ENCODE measurements around the gene HDAC4. TPM values are rescaled to one million over a fixed set of nuclear protein-coding genes. Genes with fewer than 3 reads are reported as not detected.
A peak's percentile ranks its signal among the peaks of the same experiment; 100 is the strongest.

The HDAC4 gene
- total and polyA plus RNA-seq, 10 of the 15 experiments (the other 5 are each of a cell fraction or from before 2014, with no cell fraction given), result 0.22 to 15.7 (median 4.8) TPM

DNA sequence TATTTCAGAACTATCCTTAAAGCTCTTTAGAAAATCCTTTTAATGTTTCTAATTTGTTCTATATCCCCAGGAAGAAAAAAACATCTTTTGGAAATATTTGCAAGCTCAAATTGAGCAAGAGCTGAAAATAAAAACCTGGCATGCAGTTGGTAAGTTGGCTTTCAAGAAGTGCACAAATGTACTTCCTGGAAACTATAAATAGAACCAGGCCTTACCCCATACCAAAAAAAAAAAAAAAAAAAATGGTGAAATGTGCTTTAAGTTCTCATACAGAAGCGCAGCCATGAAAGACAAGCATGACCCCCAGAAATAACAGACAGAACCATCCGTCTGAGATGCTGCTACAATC, 178.5 kb downstream of the HDAC4 start:
- Histone ChIP-seq H3K9ac (ENCODE audit: control insufficient read depth, insufficient read depth, low read length) (no peak overlapping the region), H4K20me1 (ENCODE audit: control insufficient read depth, insufficient read depth) (no peaks in the 10 kb centered on the region; the same call in 1 of the 2 replicates), H3K4me2 (ENCODE audit: control insufficient read depth, insufficient read depth) (no peak overlapping the region), H3K4me1 (ENCODE audit: control insufficient read depth, insufficient read depth, low read length) (no peaks in the 10 kb centered on the region; the same call in 1 of the 2 replicates), H3K79me2 (ENCODE audit: control insufficient read depth, insufficient read depth, low read length) (no peaks in the 10 kb centered on the region), H3K27ac (ENCODE audit: control insufficient read depth, insufficient read depth) (no peak overlapping the region), H2AFZ (ENCODE audit: control insufficient read depth, low read depth, low read length) (no peak overlapping the region), H3K36me3 (ENCODE audit: control insufficient read depth in 2 of 2, insufficient read depth in 2 of 2, low read length in 1 of 2) (no peaks in the 10 kb centered on the region), H3K27me3 (replicated peaks in 1 of 2; ENCODE audit: control insufficient read depth in 2 of 2, insufficient read depth in 2 of 2, low read length in 1 of 2) (no peaks in the 10 kb centered on the region), H3K9me3 (replicated peaks; ENCODE audit: control insufficient read depth, insufficient read depth, low read length) (no peaks in the 10 kb centered on the region; the same call in 2 of the 3 replicates), H3K4me3 (no peak overlapping the region)
- TF ChIP-seq ZNF384 (IDR thresholded peaks at IDR 0.05; ENCODE audit: borderline replicate concordance, low read depth, low read length) (peak; percentile 26; the same call in 1 of the 2 replicates), BHLHE40 (IDR thresholded peaks at IDR 0.05; ENCODE audit: borderline replicate concordance in 1 of 2, low read depth in 2 of 2, low read length in 1 of 2) (no peak)
- POLR2A ChIA-PET, result no interaction called here
- no peak for FAIRE-seq
- 89% methylated on average over 2 of the region's 2 CpGs for WGBS (ENCODE audit: insufficient coverage, insufficient replicate concordance, low lambda C conversion rate, missing lambda C conversion rate)
- CTCF ChIA-PET, result no interaction called here
- RAD21 ChIA-PET (ENCODE audit: unreplicated experiment), result no interaction called here
- BruUV-seq (replicated peaks), result no TSS peak
- intact Hi-C loops (cut with micrococcal nuclease; ENCODE audit: unreplicated experiment), result no loop called here
- SMC1A ChIA-PET (ENCODE audit: uncharacterized antibody, unreplicated experiment), result interaction anchor here (0.7 to 1.3 kb wide), 4 partner anchors 10 to 51 kb away, joined by 3 to 6 read pairs (median 4); no protein-coding TSS in a partner anchor
- no peak for ATAC-seq
- in situ Hi-C loops (cut with MboI), result no loop called here
- DNase-seq (ENCODE audit: low read depth, low spot score), result no peak

DNA sequence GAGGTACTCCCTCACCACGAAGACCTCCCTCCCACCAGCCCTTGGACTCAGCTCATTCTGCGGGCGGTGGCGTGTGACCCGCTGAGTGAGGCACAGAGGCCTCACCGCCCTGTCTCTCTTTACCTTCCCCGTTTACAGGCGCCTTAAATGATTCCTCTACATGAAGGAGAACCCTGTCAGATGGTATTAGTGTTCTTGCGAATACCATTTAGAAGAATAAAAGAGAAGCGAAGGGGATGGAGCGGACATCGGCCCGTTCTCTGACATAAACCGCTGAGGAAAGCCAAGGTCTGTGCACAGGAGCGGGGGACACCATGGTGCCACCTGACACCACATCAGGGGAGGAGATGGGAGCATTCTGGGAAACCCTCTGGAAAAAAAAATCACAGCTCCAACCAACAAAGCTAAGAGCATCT, 179.8 kb downstream of the HDAC4 start:
- DNase-seq (ENCODE audit: low read depth, low spot score), result no peak
- ATAC-seq, result no peak
- Histone ChIP-seq H3K4me1 (ENCODE audit: control insufficient read depth, insufficient read depth, low read length) (no peaks in the 10 kb centered on the region; the same call in 1 of the 2 replicates), H3K79me2 (ENCODE audit: control insufficient read depth, insufficient read depth, low read length) (no peaks in the 10 kb centered on the region), H3K9me3 (replicated peaks; ENCODE audit: control insufficient read depth, insufficient read depth, low read length) (no peaks in the 10 kb centered on the region; the same call in 2 of the 3 replicates), H4K20me1 (ENCODE audit: control insufficient read depth, insufficient read depth) (no peaks in the 10 kb centered on the region; the same call in none of the 2 replicates), H3K4me3 (no peak overlapping the region), H3K27me3 (replicated peaks in 1 of 2; ENCODE audit: control insufficient read depth in 2 of 2, insufficient read depth in 2 of 2, low read length in 1 of 2) (no peaks in the 10 kb centered on the region), H2AFZ (ENCODE audit: control insufficient read depth, low read depth, low read length) (no peak overlapping the region), H3K4me2 (ENCODE audit: control insufficient read depth, insufficient read depth) (no peak overlapping the region), H3K27ac (ENCODE audit: control insufficient read depth, insufficient read depth) (no peak overlapping the region), H3K36me3 (ENCODE audit: control insufficient read depth in 2 of 2, insufficient read depth in 2 of 2, low read length in 1 of 2) (no peaks in the 10 kb centered on the region), H3K9ac (ENCODE audit: control insufficient read depth, insufficient read depth, low read length) (no peak overlapping the region)
- POLR2A ChIA-PET, result no interaction called here
- RAD21 ChIA-PET (ENCODE audit: unreplicated experiment), result no interaction called here
- 97% methylated on average over 15 of the region's 15 CpGs for WGBS (ENCODE audit: insufficient coverage, insufficient replicate concordance, low lambda C conversion rate, missing lambda C conversion rate)
- in situ Hi-C loops (cut with MboI), result no loop called here
- intact Hi-C loops (cut with micrococcal nuclease; ENCODE audit: unreplicated experiment), result no loop called here
- FAIRE-seq, result no peak
- CTCF ChIA-PET, result no interaction called here
- SMC1A ChIA-PET (ENCODE audit: uncharacterized antibody, unreplicated experiment), result interaction anchor here (0.5 to 1.3 kb wide), 2 partner anchors 14 to 22 kb away, joined by 4 to 5 read pairs; no protein-coding TSS in a partner anchor
- no TSS peak for BruUV-seq (replicated peaks)
- TF ChIP-seq ZBTB4 (CRISPR knock-in tag; IDR thresholded peaks at IDR 0.05) (no peak), RUNX3 (IDR thresholded peaks at IDR 0.05; ENCODE audit: low read length) (no peak), GATAD2B (conservative IDR thresholded peaks at IDR 0.05; ENCODE audit: low read depth) (no peak), PRDM15 (CRISPR knock-in tag; IDR thresholded peaks at IDR 0.05) (no peak), EP300 (IDR thresholded peaks at IDR 0.05; ENCODE audit: borderline replicate concordance in 1 of 2, control insufficient read depth in 1 of 2, low read depth in 2 of 2, low read length in 2 of 2) (no peak), ZNF274 (IDR thresholded peaks at IDR 0.05; ENCODE audit: insufficient read depth, insufficient read length) (no peak), ATF7 (IDR thresholded peaks at IDR 0.05; ENCODE audit: low read depth) (no peak), CREM (IDR thresholded peaks at IDR 0.05; ENCODE audit: low read depth) (no peak)

All from GM12878 (cell line).